Transverse colon (tissue), 4 donors: Measurements from ENCODE around the gene ZBTB16. TPM values are rescaled to one million over a fixed set of nuclear protein-coding genes. Genes with fewer than 3 reads are reported as not detected.
A peak's percentile ranks its signal among the peaks of the same experiment; 100 is the strongest.

Experiments used
- DNase-seq: peaks from one replicate; pipeline ENCODE4 v3.0.0-alpha.2; 2019
- H3K27ac ChIP-seq, 4 donors: fragments of 200-600 bp; sonication (generic); 2 replicates each; pipeline ENCODE4 v1.5.1; 2016 to 2018; ENCODE audit warnings: inconsistent platforms in 4 of 4
- H3K27me3 ChIP-seq: fragments of 200-600 bp; sonication (generic); 2 replicates; pipeline ENCODE4 v1.5.1; 2017; ENCODE audit warnings: inconsistent platforms
- H3K36me3 ChIP-seq, 4 donors: fragments of 200-600 bp; sonication (generic); 2 replicates each; pipeline ENCODE4 v1.5.1; 2017 to 2019; ENCODE audit warnings: inconsistent platforms in 4 of 4
- H3K4me1 ChIP-seq, 4 donors: fragments of 200-600 bp; sonication (generic); 2 replicates each; pipeline ENCODE4 v1.5.1; 2017 to 2020; ENCODE audit warnings: inconsistent platforms in 4 of 4
- H3K4me3 ChIP-seq, 4 donors: fragments of 200-600 bp; sonication (generic); 1 replicate in 1 of 4; 2 replicates in 3 of 4; pipeline versions ENCODE4 v1.5.1 to v1.6.1; 2017 to 2019; ENCODE audit warnings: inconsistent platforms in 4 of 4
- H3K9me3 ChIP-seq, 2 donors: fragments of 200-600 bp; sonication (generic); 2 replicates each; pipeline ENCODE4 v1.5.1; 2017 to 2019; ENCODE audit warnings: inconsistent platforms in 2 of 2
- EP300 ChIP-seq: sonication (generic); formaldehyde crosslinking; IDR thresholded peaks from one replicate; pipeline ENCODE4 v1.6.1; 2017; ENCODE audit warnings: antibody characterized with exemption, low read depth
- POLR2A ChIP-seq: fragments of 450-650 bp; IDR thresholded peaks from one replicate; pipeline ENCODE4 v1.6.1; 2016; ENCODE audit warnings: antibody characterized with exemption, mild to moderate bottlenecking, moderate library complexity
- POLR2AphosphoS5 ChIP-seq, 3 donors: sonication (generic); formaldehyde crosslinking; IDR thresholded peaks; one replicate each; pipeline ENCODE4 v1.6.1; 2016; ENCODE audit warnings: antibody characterized with exemption in 3 of 3
- WGBS, 2 donors: methylation state at CpG; one replicate each; pipeline ENCODE4 v1.1.5; 2018; ENCODE audit warnings: low coverage in 1 of 2; 5-methylcytosine and 5-hydroxymethylcytosine counted together
- in situ Hi-C, 4 donors: fragments of 200-750 bp; cut with MboI; loops; one replicate each; pipeline versions ENCODE4 v1.15.0 to v1.15.1; 2017; ENCODE audit warnings: low sequenced_read_pairs in 3 of 4, low pct_ligation_motif_present in 1 of 4, low pct_unique_long_range_greater_than_20kb in 1 of 4
- intact Hi-C: fragments of 100-400 bp; cut with DNase I; formaldehyde crosslinking; loops from one replicate; pipeline ENCODE4 v1.15.1; 2023; ENCODE audit warnings: low total_unique reads
- total RNA-seq, 4 donors: library from RNA; depleted of rRNA; stranded (reverse); fragments of >200 nt; gene quantifications; one replicate each; pipeline ENCODE4 v1.1.0, GENCODE V29; 2016
- TF ChIP-seq, protein P1 (sequence below), 5 experiments: fragments of 200-600 bp in 3 of 5; fragments of 450-650 bp in 2 of 5; sonication (generic) in 3 of 5; IDR thresholded peaks; 1 replicate in 2 of 5; 2 replicates in 3 of 5; pipeline ENCODE4 v1.5.1; 2016 to 2017; ENCODE audit warnings: antibody characterized with exemption in 5 of 5, inconsistent platforms in 3 of 5, mild to moderate bottlenecking in 2 of 5, moderate library complexity in 1 of 5

ZBTB16 gene
- total RNA-seq, 4 donors from 2014 or later: 108 to 271 (median 155) TPM

DNA sequence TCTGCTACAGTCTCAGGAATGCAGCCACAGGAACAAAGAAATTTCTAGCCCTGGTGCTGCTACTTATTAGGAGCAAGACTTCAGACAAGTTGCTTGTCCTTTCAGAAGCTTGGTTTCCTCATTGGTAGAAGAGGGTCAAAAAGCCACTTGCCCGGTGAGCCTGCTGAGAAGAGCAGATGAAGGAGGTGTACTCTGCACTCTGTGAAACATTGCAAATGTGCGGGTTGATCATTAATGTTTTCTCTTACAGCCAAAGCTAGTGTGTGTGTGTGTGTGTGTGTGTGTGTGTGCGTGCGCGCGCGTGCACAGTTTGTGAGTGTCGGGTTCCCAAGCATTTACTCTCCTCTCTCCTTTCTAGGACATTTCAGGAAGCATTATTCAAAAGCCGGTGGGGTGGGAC is 150.4 kb downstream of the ZBTB16 start:
- Histone ChIP-seq H3K4me3 (no peak overlapping the region), H3K27ac (peak overlapping the region in 1 of 4 donors; percentile 12), H3K4me1 (peaks cover 0 to 14% (median 6%) of the 10 kb centered on the region in 4 donors), H3K27me3 (no peaks in the 10 kb centered on the region), H3K36me3 (no peaks in the 10 kb centered on the region), H3K9me3 (no peaks in the 10 kb centered on the region)
- TF ChIP-seq POLR2AphosphoS5 (IDR thresholded peaks at IDR 0.05): no peak
- TF ChIP-seq, protein P1, sequence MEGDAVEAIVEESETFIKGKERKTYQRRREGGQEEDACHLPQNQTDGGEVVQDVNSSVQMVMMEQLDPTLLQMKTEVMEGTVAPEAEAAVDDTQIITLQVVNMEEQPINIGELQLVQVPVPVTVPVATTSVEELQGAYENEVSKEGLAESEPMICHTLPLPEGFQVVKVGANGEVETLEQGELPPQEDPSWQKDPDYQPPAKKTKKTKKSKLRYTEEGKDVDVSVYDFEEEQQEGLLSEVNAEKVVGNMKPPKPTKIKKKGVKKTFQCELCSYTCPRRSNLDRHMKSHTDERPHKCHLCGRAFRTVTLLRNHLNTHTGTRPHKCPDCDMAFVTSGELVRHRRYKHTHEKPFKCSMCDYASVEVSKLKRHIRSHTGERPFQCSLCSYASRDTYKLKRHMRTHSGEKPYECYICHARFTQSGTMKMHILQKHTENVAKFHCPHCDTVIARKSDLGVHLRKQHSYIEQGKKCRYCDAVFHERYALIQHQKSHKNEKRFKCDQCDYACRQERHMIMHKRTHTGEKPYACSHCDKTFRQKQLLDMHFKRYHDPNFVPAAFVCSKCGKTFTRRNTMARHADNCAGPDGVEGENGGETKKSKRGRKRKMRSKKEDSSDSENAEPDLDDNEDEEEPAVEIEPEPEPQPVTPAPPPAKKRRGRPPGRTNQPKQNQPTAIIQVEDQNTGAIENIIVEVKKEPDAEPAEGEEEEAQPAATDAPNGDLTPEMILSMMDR (IDR thresholded peaks at IDR 0.05): no peak
- no peak for TF ChIP-seq POLR2A
- no peak for TF ChIP-seq EP300
- intact Hi-C loops (no loop called here), in situ Hi-C loops (no loop called here)
- DNase-seq: no peak
- 80 to 81% methylated on average over 1 to 9 of the region's 9 CpGs for WGBS, 2 donors

- no peak for DNase-seq
These were observed 152.1 kb downstream of the ZBTB16 start for GRCh38 chr11:114211444-114212121.

DNA sequence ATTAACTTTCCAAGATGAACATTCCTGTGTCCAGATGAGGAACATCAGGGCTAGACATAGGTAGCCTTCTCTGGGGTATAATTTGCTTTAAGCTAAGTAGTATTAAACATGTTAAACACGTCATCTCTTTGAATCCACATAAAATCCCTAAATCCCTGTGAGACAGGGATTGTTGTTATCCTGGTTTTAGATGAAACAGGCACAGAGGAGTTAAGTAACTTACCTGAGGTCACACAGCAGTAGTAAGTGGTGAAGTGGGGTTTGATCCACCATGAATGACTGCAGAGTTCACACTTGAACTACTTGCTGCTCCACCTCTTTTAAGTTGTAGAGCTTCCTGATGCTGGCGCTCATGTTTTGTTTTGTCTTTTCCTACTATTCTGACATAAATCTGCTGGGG is 154.1 kb downstream of the ZBTB16 start:
- in situ Hi-C loops (no loop called here), intact Hi-C loops (no loop called here)
- Histone ChIP-seq H3K4me1 (peaks cover 0 to 29% (median 19%) of the 10 kb centered on the region in 4 donors), H3K36me3 (no peaks in the 10 kb centered on the region), H3K4me3 (no peak overlapping the region), H3K27me3 (no peaks in the 10 kb centered on the region), H3K9me3 (no peaks in the 10 kb centered on the region), H3K27ac (no peak overlapping the region)
- DNase-seq: no peak
- TF ChIP-seq POLR2AphosphoS5 (IDR thresholded peaks at IDR 0.05): no peak
- TF ChIP-seq EP300: no peak
- TF ChIP-seq, protein P1 (IDR thresholded peaks at IDR 0.05): no peak
- no peak for TF ChIP-seq POLR2A
- 87 to 100% methylated on average over 1 to 2 of the region's 2 CpGs for WGBS, 2 donors

More at GRCh38 chr11:114211444-114212121, 152.1 kb downstream of the ZBTB16 start:
- WGBS, 2 donors: 88 to 89% methylated on average over 8 to 20 of the region's 20 CpGs
- Histone ChIP-seq H3K4me3 (no peak overlapping the region), H3K27ac (no peak overlapping the region), H3K4me1 (peaks cover 0 to 18% (median 10%) of the 10 kb centered on the region in 4 donors), H3K27me3 (no peaks in the 10 kb centered on the region), H3K9me3 (no peaks in the 10 kb centered on the region), H3K36me3 (no peaks in the 10 kb centered on the region)
- intact Hi-C loops (no loop called here), in situ Hi-C loops (no loop called here)
- TF ChIP-seq POLR2AphosphoS5 (IDR thresholded peaks at IDR 0.05): peak in 1 of 3 donors; percentile 4
- TF ChIP-seq EP300: no peak

- Histone ChIP-seq H3K27ac (no peak overlapping the region), H3K27me3 (no peaks in the 10 kb centered on the region), H3K36me3 (no peaks in the 10 kb centered on the region), H3K9me3 (no peaks in the 10 kb centered on the region), H3K4me1 (peaks cover 0 to 27% (median 21%) of the 10 kb centered on the region in 4 donors), H3K4me3 (no peak overlapping the region)
- in situ Hi-C loops: no loop called here
- TF ChIP-seq POLR2AphosphoS5 (IDR thresholded peaks at IDR 0.05): no peak
- no peak for TF ChIP-seq POLR2A
- TF ChIP-seq EP300: no peak
- DNase-seq: no peak
- intact Hi-C loops: no loop called here
- 86 to 87% methylated on average over 3 of the region's 3 CpGs for WGBS, 2 donors
These were observed 155.9 kb downstream of the ZBTB16 start for GRCh38 chr11:114215428-114215827.

- Histone ChIP-seq H3K27me3 (no peaks in the 10 kb centered on the region), H3K9me3 (no peaks in the 10 kb centered on the region), H3K4me1 (peaks cover 0 to 27% (median 21%) of the 10 kb centered on the region in 4 donors), H3K4me3 (no peak overlapping the region), H3K36me3 (no peaks in the 10 kb centered on the region), H3K27ac (peak overlapping the region in 1 of 4 donors; percentile 10)
- intact Hi-C loops: no loop called here
- TF ChIP-seq, protein P1 (IDR thresholded peaks at IDR 0.05): no peak
- no peak for TF ChIP-seq POLR2AphosphoS5 (IDR thresholded peaks at IDR 0.05)
- no peak for TF ChIP-seq POLR2A
- TF ChIP-seq EP300: no peak
- in situ Hi-C loops: no loop called here
- 79 to 83% methylated on average over 1 to 6 of the region's 6 CpGs for WGBS, 2 donors
- no peak for DNase-seq
These were observed 156.6 kb downstream of the ZBTB16 start for GRCh38 chr11:114215871-114216795.
